GM12878 (cell line): ENCODE measurements around the gene CCDC66.

Experiments used
- BHLHE40 ChIP-seq, 2 experiments: fragments of 450-650 bp in 1 of 2; IDR thresholded peaks; 2 replicates each; pipeline ENCODE4 v1.6.1; 2011 to 2017; ENCODE audit warnings: low read depth in 2 of 2, borderline replicate concordance in 1 of 2, improper control_type of control experiment in 1 of 2, low read length in 1 of 2, mild to moderate bottlenecking in 1 of 2
- CTCF ChIP-seq, 3 experiments: IDR thresholded peaks in 2 of 3; conservative IDR thresholded peaks in 1 of 3; 2 replicates each; pipeline ENCODE4 v1.5.1; 2011; ENCODE audit warnings: low read depth in 3 of 3, low read length in 3 of 3, mild to moderate bottlenecking in 3 of 3, control low read depth in 2 of 3, moderate library complexity in 2 of 3, inconsistent platforms in 1 of 3, mixed read lengths in 1 of 3; ENCODE audit not compliant: control insufficient read depth in 2 of 3, insufficient read depth in 1 of 3; ENCODE audit errors: extremely low read depth in 1 of 3
- EP300 ChIP-seq, 2 experiments: fragments of 150-350 bp in 1 of 2; IDR thresholded peaks; 2 replicates each; pipeline ENCODE4 v1.6.1; 2011 to 2012; ENCODE audit warnings: low read depth in 2 of 2, low read length in 2 of 2, borderline replicate concordance in 1 of 2, improper control_type of control experiment in 1 of 2, inconsistent platforms in 1 of 2; ENCODE audit not compliant: control insufficient read depth in 1 of 2
- EZH2 ChIP-seq: IDR thresholded peaks from 2 replicates; pipeline ENCODE4 v1.6.1; 2012; ENCODE audit warnings: low read depth, mild to moderate bottlenecking, control low read depth, inconsistent platforms, low read length, borderline replicate concordance; ENCODE audit not compliant: control insufficient read depth
- FOS ChIP-seq: IDR thresholded peaks from 3 replicates; pipeline ENCODE4 v1.6.1; 2011; ENCODE audit warnings: borderline replicate concordance; ENCODE audit not compliant: insufficient read length; ENCODE audit errors: extremely low read depth
- MXI1 ChIP-seq: fragments of 150-350 bp; IDR thresholded peaks from 2 replicates; pipeline ENCODE4 v1.6.1; 2011; ENCODE audit warnings: low read depth, mild to moderate bottlenecking, inconsistent platforms, low read length, improper control_type of control experiment
- RAD21 ChIP-seq: IDR thresholded peaks from 2 replicates; pipeline ENCODE4 v1.6.1; 2011; ENCODE audit warnings: mild to moderate bottlenecking, low read depth, low read length, moderate library complexity; ENCODE audit not compliant: insufficient read depth
- RFX5 ChIP-seq: IDR thresholded peaks from 2 replicates; pipeline ENCODE4 v1.6.1; 2011; ENCODE audit warnings: low read depth, low read length, improper control_type of control experiment
- SMAD1 ChIP-seq: fragments of 450-650 bp; IDR thresholded peaks from 2 replicates; pipeline ENCODE4 v1.6.1; 2018; ENCODE audit warnings: mild to moderate bottlenecking, low read depth; ENCODE audit not compliant: partially characterized antibody
- SMAD5 ChIP-seq: IDR thresholded peaks from 2 replicates; pipeline ENCODE4 v1.6.1; 2016; ENCODE audit warnings: antibody characterized with exemption, low read depth
- TARDBP ChIP-seq: IDR thresholded peaks from 2 replicates; pipeline ENCODE4 v1.6.1; 2016; ENCODE audit warnings: borderline replicate concordance
- TCF3 ChIP-seq: IDR thresholded peaks from 2 replicates; pipeline ENCODE4 v1.6.1; 2012; ENCODE audit warnings: low read depth, mild to moderate bottlenecking, low read length, borderline replicate concordance; ENCODE audit not compliant: insufficient read depth
- ZNF24 ChIP-seq: fragments of 450-650 bp; IDR thresholded peaks from 2 replicates; pipeline ENCODE4 v1.6.1; 2017; ENCODE audit warnings: antibody characterized with exemption, mild to moderate bottlenecking
- ZNF592 ChIP-seq: fragments of 450-650 bp; IDR thresholded peaks from 2 replicates; pipeline ENCODE4 v1.6.1; 2017; ENCODE audit warnings: mild to moderate bottlenecking, moderate library complexity

- TF ChIP-seq ZNF592 (no peak), EZH2 (no peak), FOS (no peak), SMAD5 (no peak), EP300 (IDR thresholded peaks at IDR 0.05; ENCODE audit: borderline replicate concordance in 1 of 2, control insufficient read depth in 1 of 2, low read depth in 2 of 2, low read length in 2 of 2) (no peak), CTCF (IDR thresholded peaks at IDR 0.05 in 2 of 3, conservative IDR thresholded peaks at IDR 0.05 in 1 of 3; ENCODE audit: control insufficient read depth in 2 of 3, extremely low read depth in 1 of 3, insufficient read depth in 1 of 3, low read depth in 3 of 3, low read length in 3 of 3) (no peak), TCF3 (no peak), ZNF24 (no peak), SMAD1 (no peak), MXI1 (no peak), TARDBP (no peak), RFX5 (no peak), BHLHE40 (IDR thresholded peaks at IDR 0.05; ENCODE audit: borderline replicate concordance in 1 of 2, low read depth in 2 of 2, low read length in 1 of 2) (no peak), RAD21 (no peak)
These were observed 55.2 kb downstream of the CCDC66 start for GRCh38 chr3:56612146-56612545.
